B cell (primary cell): ENCODE data around the gene SIX5. TPM values are rescaled to one million over a fixed set of nuclear protein-coding genes. Genes with fewer than 3 reads are reported as not detected.

Source experiments
- ATAC-seq: fragments of 200-7000 bp; cut with Tn5 transposase; one replicate; pipeline ENCODE4 v1.10.0; 2021; ENCODE audit warnings: low read depth, mild to moderate bottlenecking, moderate number of reproducible peaks, moderate library complexity
- CTCF ChIA-PET: fragments of 350-600 bp; sonication (Branson Sonifier 250); formaldehyde crosslinking; loops from one replicate; lab custom pipeline; 2021; ENCODE audit warnings: antibody characterized with exemption, inconsistent platforms; lab: Charles Lee
- POLR2A ChIA-PET: fragments of 350-600 bp; sonication (Branson Sonifier 250); formaldehyde crosslinking; loops from one replicate; lab custom pipeline; 2021; ENCODE audit warnings: antibody characterized with exemption; lab: Charles Lee
- DNase-seq: peaks from one replicate; pipeline ENCODE4 v3.0.0; 2013
- H2AFZ ChIP-seq: 2 replicates; pipeline ENCODE4 v1.6.1; 2012; ENCODE audit warnings: mild to moderate bottlenecking, low read depth, low read length; ENCODE audit not compliant: insufficient read depth, poor library complexity, severe bottlenecking
- H3K27ac ChIP-seq, 2 donors: 1 replicate in 1 of 2; 2 replicates in 1 of 2; pipeline ENCODE4 v1.5.1; 2012 to 2013; ENCODE audit warnings: low read length in 2 of 2, mild to moderate bottlenecking in 2 of 2, moderate library complexity in 1 of 2
- H3K27me3 ChIP-seq, 4 experiments: fragments of 200-600 bp in 1 of 4; sonication (generic) in 1 of 4; replicated peaks in 1 of 4; 1 replicate in 2 of 4; 2 replicates in 2 of 4; pipeline versions ENCODE4 v1.6.1 to v1.7.0; 2013 to 2016; ENCODE audit warnings: low read length in 3 of 4, mild to moderate bottlenecking in 2 of 4, mixed read lengths in 1 of 4, moderate library complexity in 1 of 4; ENCODE audit not compliant: insufficient read depth in 4 of 4, control insufficient read depth in 3 of 4; ENCODE audit errors: control extremely low read depth in 1 of 4
- H3K36me3 ChIP-seq, 2 experiments: replicated peaks in 1 of 2; 1 replicate in 1 of 2; 2 replicates in 1 of 2; pipeline versions ENCODE4 v1.6.1 to v1.7.1; 2013; ENCODE audit warnings: low read length in 1 of 2; ENCODE audit not compliant: insufficient read depth in 2 of 2, control insufficient read depth in 1 of 2; ENCODE audit errors: control extremely low read depth in 1 of 2, extremely low read depth in 1 of 2
- H3K4me1 ChIP-seq, 2 donors: fragments of 200-600 bp in 1 of 2; sonication (generic) in 1 of 2; 1 replicate in 1 of 2; 2 replicates in 1 of 2; pipeline versions ENCODE4 v1.5.1 to v1.6.1; 2013 to 2017; ENCODE audit warnings: low read length in 2 of 2; ENCODE audit not compliant: control insufficient read depth in 2 of 2, insufficient read depth in 2 of 2
- H3K4me2 ChIP-seq: replicated peaks from 2 replicates; pipeline ENCODE3; 2012; ENCODE audit warnings: mild to moderate bottlenecking, low read depth, low read length; ENCODE audit not compliant: poor library complexity, severe bottlenecking
- H3K4me3 ChIP-seq, 5 experiments: fragments of 200-600 bp in 1 of 5; sonication (generic) in 1 of 5; 1 replicate in 3 of 5; 2 replicates in 2 of 5; pipeline versions ENCODE4 v1.5.1 to v1.7.0; 2011 to 2016; ENCODE audit warnings: low read length in 4 of 5, mild to moderate bottlenecking in 4 of 5, low read depth in 2 of 5, control low read depth in 1 of 5, moderate library complexity in 1 of 5; ENCODE audit not compliant: insufficient read depth in 1 of 5; ENCODE audit errors: control extremely low read depth in 1 of 5, extremely low read depth in 1 of 5
- H3K79me2 ChIP-seq: fragments of 200-600 bp; sonication (generic); one replicate; pipeline ENCODE4 v1.6.0; 2016; ENCODE audit warnings: low read length; ENCODE audit not compliant: control insufficient read depth, insufficient read depth
- H3K9ac ChIP-seq: fragments of 200-600 bp; sonication (generic); 2 replicates; pipeline ENCODE4 v1.6.1; 2017; ENCODE audit warnings: mild to moderate bottlenecking, low read length, moderate library complexity
- H3K9me3 ChIP-seq, 3 donors: one replicate each; pipeline versions ENCODE4 v1.6.1 to v1.7.1; 2013; ENCODE audit warnings: low read length in 2 of 3; ENCODE audit not compliant: control insufficient read depth in 2 of 3, insufficient read depth in 1 of 3; ENCODE audit errors: control extremely low read depth in 1 of 3
- H4K20me1 ChIP-seq: 2 replicates; pipeline ENCODE4 v1.6.0; 2012; ENCODE audit warnings: mild to moderate bottlenecking, low read length; ENCODE audit not compliant: insufficient read depth, control insufficient read depth, poor library complexity, severe bottlenecking
- H3K27ac Mint-ChIP-seq: one replicate; pipeline ENCODE4 v1.8.0; 2021; ENCODE audit warnings: mixed read lengths
- H3K27me3 Mint-ChIP-seq: one replicate; pipeline ENCODE4 v1.8.0; 2021; ENCODE audit warnings: mixed read lengths
- H3K4me1 Mint-ChIP-seq: one replicate; pipeline ENCODE4 v1.8.0; 2021; ENCODE audit warnings: mixed read lengths
- H3K4me3 Mint-ChIP-seq: one replicate; pipeline ENCODE4 v1.8.0; 2021; ENCODE audit warnings: mixed read lengths
- H3K9me3 Mint-ChIP-seq: one replicate; pipeline ENCODE4 v1.8.0; 2022; ENCODE audit warnings: mixed read lengths; ENCODE audit not compliant: insufficient read depth
- CTCF ChIP-seq: fragments of 200-600 bp; IDR thresholded peaks from one replicate; pipeline ENCODE4 v1.8.0; 2022; ENCODE audit warnings: antibody characterized with exemption, mild to moderate bottlenecking
- EZH2 ChIP-seq: IDR thresholded peaks from 2 replicates; pipeline ENCODE4 v1.6.1; 2012; ENCODE audit warnings: borderline replicate concordance, low read depth, mild to moderate bottlenecking, moderate library complexity, low read length; ENCODE audit not compliant: insufficient read depth, poor library complexity, severe bottlenecking
- WGBS: methylation state at CpG from one replicate; pipeline ENCODE4 v1.1.5; 2013; ENCODE audit warnings: missing lambda C conversion rate; ENCODE audit not compliant: insufficient coverage; 5-methylcytosine and 5-hydroxymethylcytosine counted together
- intact Hi-C: fragments of 100-400 bp; cut with micrococcal nuclease; formaldehyde crosslinking; loops from one replicate; pipeline ENCODE4 v1.10.0; 2022
- polyA plus RNA-seq: library from polyadenylated mRNA; depleted of rRNA; stranded (reverse); fragments of >200 nt; gene quantifications from 2 replicates; pipeline ENCODE4 v1.2.3, GENCODE V29; 2012
- total RNA-seq, 2 donors: library from RNA; stranded (reverse); fragments of 120-200 nt in 1 of 2; gene quantifications; 1 replicate in 1 of 2; 2 replicates in 1 of 2; pipeline versions ENCODE4 v1.2.3 to v1.2.4, GENCODE V29; 2013 to 2022

SIX5 gene
- total and polyA plus RNA-seq, 2 donors (not counting 1 experiment from before 2014, with no cell fraction given), result 1.4 to 2.1 TPM

GRCh38 chr19:45772912-45773311 lies 3.9 kb upstream of the SIX5 start:
- H3K4me2 ChIP-seq, result no peak overlapping the region
- no peak overlapping the region for H3K27ac ChIP-seq
- Mint-ChIP-seq H3K9me3 (no peaks in the 10 kb centered on the region), H3K4me1 (peaks cover 29% of the 10 kb centered on the region), H3K4me3 (no peak overlapping the region), H3K27ac (no peak overlapping the region), H3K27me3 (no peaks in the 10 kb centered on the region)
- H3K27me3 ChIP-seq, result peaks cover 0 to 3% (median 1%) of the 10 kb centered on the region in 4 experiments
- peaks cover 7 to 28% of the 10 kb centered on the region in 2 donors for H3K4me1 ChIP-seq
- POLR2A ChIA-PET, result interaction anchor here (0.6 kb wide), 1 partner anchor 35 kb away, joined by 5 read pairs; no protein-coding TSS in a partner anchor
- DNase-seq, result no peak
- peaks cover 0 to 11% of the 10 kb centered on the region in 2 experiments for H3K36me3 ChIP-seq
- no peak overlapping the region for H2AFZ ChIP-seq
- TF ChIP-seq CTCF (no peak), EZH2 (no peak)
- 100% methylated on average over 2 of the region's 3 CpGs for WGBS
- no peak for ATAC-seq
- no peak overlapping the region for H3K9ac ChIP-seq
- intact Hi-C loops, result no loop called here
- no peaks in the 10 kb centered on the region for H3K9me3 ChIP-seq
- H4K20me1 ChIP-seq, result peaks cover 9% of the 10 kb centered on the region
- CTCF ChIA-PET, result interaction anchor here (1.0 to 8.3 kb wide), 2 partner anchors 27 to 110 kb away, joined by 3 to 302 read pairs; no protein-coding TSS in a partner anchor
- no peaks in the 10 kb centered on the region for H3K79me2 ChIP-seq
- H3K4me3 ChIP-seq, result no peak overlapping the region

GRCh38 chr19:45772130-45772840 lies 3.2 kb upstream of the SIX5 start:
- H3K9ac ChIP-seq, result no peak overlapping the region
- no peak overlapping the region for H3K4me3 ChIP-seq
- H3K4me3 Mint-ChIP-seq, result peak overlapping the region; percentile 14
- no peak for DNase-seq
- no peak for TF ChIP-seq EZH2
- TF ChIP-seq CTCF, result no peak
- CTCF ChIA-PET, result interaction anchor here (0.6 to 8.3 kb wide), 3 partner anchors 21 to 110 kb away, joined by 3 to 302 read pairs (median 3); partner anchors contain the start of gene DMWD
- ATAC-seq, result no peak
- H3K9me3 ChIP-seq, result no peaks in the 10 kb centered on the region
- no peaks in the 10 kb centered on the region for H3K27me3 Mint-ChIP-seq
- no peaks in the 10 kb centered on the region for H3K9me3 Mint-ChIP-seq
- no peak overlapping the region for H3K4me2 ChIP-seq
- peaks cover 12 to 32% of the 10 kb centered on the region in 2 donors for H3K4me1 ChIP-seq
- peaks cover 0 to 9% (median 4%) of the 10 kb centered on the region in 4 experiments for H3K27me3 ChIP-seq
- peaks cover 0 to 5% of the 10 kb centered on the region in 2 experiments for H3K36me3 ChIP-seq
- H3K27ac ChIP-seq, result no peak overlapping the region
- H3K27ac Mint-ChIP-seq, result peak overlapping the region; percentile 28
- POLR2A ChIA-PET, result no interaction called here
- H3K4me1 Mint-ChIP-seq, result peaks cover 29% of the 10 kb centered on the region
- 58% methylated on average over 12 of the region's 14 CpGs for WGBS
- intact Hi-C loops, result no loop called here
- no peak overlapping the region for H2AFZ ChIP-seq
- H4K20me1 ChIP-seq, result peaks cover 3% of the 10 kb centered on the region
- no peaks in the 10 kb centered on the region for H3K79me2 ChIP-seq
